Subcutaneous adipose tissue (tissue), 4 donors: ENCODE results near the gene SLIT1. TPM values are rescaled to one million over a fixed set of nuclear protein-coding genes. Genes with fewer than 3 reads are reported as not detected.

Experiments used
- CTCF ChIP-seq: fragments of 450-650 bp; IDR thresholded peaks from one replicate; pipeline ENCODE4 v1.5.1; 2016; ENCODE audit warnings: low read depth, mild to moderate bottlenecking, control low read depth, antibody characterized with exemption, moderate library complexity
- total RNA-seq, 4 donors: library from RNA; depleted of rRNA; stranded (reverse); fragments of >200 nt; gene quantifications; one replicate each; pipeline ENCODE4 v1.1.0, GENCODE V29; 2016

SLIT1 gene
- total RNA-seq, 4 donors from 2014 or later = 0.19 to 0.44 (median 0.33) TPM; not detected in 1

DNA sequence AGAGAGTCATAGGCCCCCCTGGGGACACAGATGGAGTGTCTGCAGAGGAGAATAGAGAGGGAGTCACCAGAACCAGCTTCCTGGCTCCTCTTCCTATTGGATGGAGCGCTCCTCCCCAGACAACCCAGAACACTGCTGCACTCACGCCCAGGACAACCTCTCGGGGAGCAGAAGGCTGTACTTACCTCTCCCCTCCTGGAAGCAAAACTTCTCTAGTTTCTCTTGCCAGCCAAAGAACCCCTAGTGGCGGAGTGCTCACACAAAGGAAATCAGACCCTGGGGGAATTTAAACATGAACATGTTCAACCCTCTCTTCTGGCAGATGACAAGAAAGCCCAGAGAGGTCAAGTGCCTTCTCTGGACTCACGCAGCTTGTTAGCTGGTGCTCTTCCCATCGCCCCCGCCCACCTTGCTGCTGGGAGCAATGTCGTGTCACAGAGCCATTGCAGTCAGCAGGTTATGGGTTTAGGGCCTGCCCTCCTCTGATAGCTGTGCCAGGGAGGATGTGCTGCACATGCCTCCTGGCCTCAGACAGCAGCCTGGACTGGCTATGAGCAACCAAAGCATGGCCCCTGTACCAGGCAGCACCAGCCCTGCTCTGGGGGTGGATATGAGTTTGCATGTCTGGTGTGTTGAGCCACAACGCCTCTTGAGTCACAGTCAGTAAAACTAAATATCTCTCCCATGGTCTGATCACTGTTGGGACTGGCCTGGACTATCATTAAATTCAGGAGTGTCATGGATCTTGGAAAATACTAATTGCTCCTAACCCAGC is 84.4 kb downstream of the SLIT1 start:
- no peak for TF ChIP-seq CTCF

- TF ChIP-seq CTCF = no peak
These were observed 85.1 kb downstream of the SLIT1 start for GRCh38 chr10:97100657-97101056.

DNA sequence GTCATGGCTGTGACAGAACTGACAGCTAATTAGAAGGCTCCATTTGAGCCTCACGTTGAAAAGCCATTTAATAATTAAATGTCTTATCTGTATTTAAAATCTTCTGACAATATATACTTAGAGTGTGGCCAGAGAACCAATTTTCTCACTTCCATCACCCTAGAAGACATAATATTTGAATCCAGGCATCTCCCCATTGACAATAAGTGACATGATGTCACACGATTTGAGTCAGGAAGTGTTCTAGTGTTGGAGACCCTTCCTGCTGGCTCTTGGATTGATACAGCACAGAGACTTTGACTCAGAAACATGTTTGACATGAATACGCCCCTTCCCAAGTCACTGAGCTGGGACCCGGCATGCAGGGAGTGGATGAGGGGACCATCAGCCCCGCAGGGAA is 85.9 kb downstream of the SLIT1 start:
- no peak for TF ChIP-seq CTCF

- no peak for TF ChIP-seq CTCF
These were observed 86.7 kb downstream of the SLIT1 start for GRCh38 chr10:97099089-97099488.

- TF ChIP-seq CTCF = no peak
These were observed 88.7 kb downstream of the SLIT1 start for GRCh38 chr10:97097084-97097433.

GRCh38 chr10:97096261-97097083 is 89.3 kb downstream of the SLIT1 start:
- no peak for TF ChIP-seq CTCF

DNA sequence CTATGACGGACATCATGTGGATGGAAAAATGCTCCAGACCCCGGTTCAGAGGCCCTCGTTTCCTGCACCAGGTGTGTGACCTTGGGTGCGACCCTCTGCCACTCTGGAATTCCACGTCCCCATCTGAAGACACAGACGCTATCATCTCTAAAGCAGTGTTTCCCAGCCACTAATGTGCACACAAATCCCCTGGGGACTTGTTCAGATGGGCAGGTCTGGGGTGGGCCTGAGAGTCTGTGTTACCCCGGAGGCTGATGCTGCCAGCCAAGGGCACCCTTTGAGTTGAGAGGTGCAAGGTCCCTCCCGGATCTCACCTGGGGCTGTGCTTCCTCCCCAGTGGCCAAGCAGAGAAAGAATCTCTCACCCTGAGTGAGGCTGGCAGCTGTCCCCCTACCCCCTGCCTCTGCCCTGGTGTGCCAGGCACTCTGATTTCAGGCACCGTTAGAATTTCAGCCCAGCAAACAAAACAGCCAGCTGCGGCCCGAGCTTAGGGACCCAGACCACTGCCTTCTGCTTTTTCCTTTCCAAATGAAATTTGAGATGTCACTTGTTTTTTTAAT is 90.0 kb downstream of the SLIT1 start:
- no peak for TF ChIP-seq CTCF
